NB4 (cell line): Measurements from ENCODE around the gene ZYX.

ENCODE experiments used
- DNase-seq: peaks from one replicate; pipeline ENCODE4 v3.0.0; 2010; ENCODE audit warnings: low read depth
- H3K4me3 ChIP-seq: one replicate; pipeline ENCODE4 v1.5.1; 2011; ENCODE audit warnings: mild to moderate bottlenecking, low read depth, low read length, moderate library complexity
- MYC ChIP-seq: IDR thresholded peaks from 2 replicates; pipeline ENCODE4 v1.6.1; 2011; ENCODE audit warnings: low read depth, low read length
- POLR2A ChIP-seq: IDR thresholded peaks from 2 replicates; pipeline ENCODE4 v1.6.1; 2011; ENCODE audit warnings: mild to moderate bottlenecking; ENCODE audit not compliant: insufficient read length; ENCODE audit errors: extremely low read depth
- TF ChIP-seq, protein P1 (sequence below): IDR thresholded peaks from 2 replicates; pipeline ENCODE4 v1.6.1; 2011; ENCODE audit warnings: low read depth, low read length
- TF ChIP-seq, protein P2 (sequence below): IDR thresholded peaks from one replicate; pipeline ENCODE4 v1.5.1; 2012; ENCODE audit warnings: low read depth, low read length

Gene ZYX

GRCh38 chr7:143396182-143396581, 15.0 kb downstream of the ZYX start:
- no peak for DNase-seq
- no peak overlapping the region for H3K4me3 ChIP-seq
- TF ChIP-seq, protein P1, sequence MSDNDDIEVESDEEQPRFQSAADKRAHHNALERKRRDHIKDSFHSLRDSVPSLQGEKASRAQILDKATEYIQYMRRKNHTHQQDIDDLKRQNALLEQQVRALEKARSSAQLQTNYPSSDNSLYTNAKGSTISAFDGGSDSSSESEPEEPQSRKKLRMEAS: no peak
- TF ChIP-seq MYC: no peak
- TF ChIP-seq, protein P2, sequence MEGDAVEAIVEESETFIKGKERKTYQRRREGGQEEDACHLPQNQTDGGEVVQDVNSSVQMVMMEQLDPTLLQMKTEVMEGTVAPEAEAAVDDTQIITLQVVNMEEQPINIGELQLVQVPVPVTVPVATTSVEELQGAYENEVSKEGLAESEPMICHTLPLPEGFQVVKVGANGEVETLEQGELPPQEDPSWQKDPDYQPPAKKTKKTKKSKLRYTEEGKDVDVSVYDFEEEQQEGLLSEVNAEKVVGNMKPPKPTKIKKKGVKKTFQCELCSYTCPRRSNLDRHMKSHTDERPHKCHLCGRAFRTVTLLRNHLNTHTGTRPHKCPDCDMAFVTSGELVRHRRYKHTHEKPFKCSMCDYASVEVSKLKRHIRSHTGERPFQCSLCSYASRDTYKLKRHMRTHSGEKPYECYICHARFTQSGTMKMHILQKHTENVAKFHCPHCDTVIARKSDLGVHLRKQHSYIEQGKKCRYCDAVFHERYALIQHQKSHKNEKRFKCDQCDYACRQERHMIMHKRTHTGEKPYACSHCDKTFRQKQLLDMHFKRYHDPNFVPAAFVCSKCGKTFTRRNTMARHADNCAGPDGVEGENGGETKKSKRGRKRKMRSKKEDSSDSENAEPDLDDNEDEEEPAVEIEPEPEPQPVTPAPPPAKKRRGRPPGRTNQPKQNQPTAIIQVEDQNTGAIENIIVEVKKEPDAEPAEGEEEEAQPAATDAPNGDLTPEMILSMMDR: no peak
- no peak for TF ChIP-seq POLR2A

- no peak for DNase-seq
- no peak overlapping the region for H3K4me3 ChIP-seq
- TF ChIP-seq, protein P1: no peak
- TF ChIP-seq POLR2A (no peak), MYC (no peak)
- TF ChIP-seq, protein P2: no peak
These were observed 15.7 kb downstream of the ZYX start for GRCh38 chr7:143396625-143397556.

DNA sequence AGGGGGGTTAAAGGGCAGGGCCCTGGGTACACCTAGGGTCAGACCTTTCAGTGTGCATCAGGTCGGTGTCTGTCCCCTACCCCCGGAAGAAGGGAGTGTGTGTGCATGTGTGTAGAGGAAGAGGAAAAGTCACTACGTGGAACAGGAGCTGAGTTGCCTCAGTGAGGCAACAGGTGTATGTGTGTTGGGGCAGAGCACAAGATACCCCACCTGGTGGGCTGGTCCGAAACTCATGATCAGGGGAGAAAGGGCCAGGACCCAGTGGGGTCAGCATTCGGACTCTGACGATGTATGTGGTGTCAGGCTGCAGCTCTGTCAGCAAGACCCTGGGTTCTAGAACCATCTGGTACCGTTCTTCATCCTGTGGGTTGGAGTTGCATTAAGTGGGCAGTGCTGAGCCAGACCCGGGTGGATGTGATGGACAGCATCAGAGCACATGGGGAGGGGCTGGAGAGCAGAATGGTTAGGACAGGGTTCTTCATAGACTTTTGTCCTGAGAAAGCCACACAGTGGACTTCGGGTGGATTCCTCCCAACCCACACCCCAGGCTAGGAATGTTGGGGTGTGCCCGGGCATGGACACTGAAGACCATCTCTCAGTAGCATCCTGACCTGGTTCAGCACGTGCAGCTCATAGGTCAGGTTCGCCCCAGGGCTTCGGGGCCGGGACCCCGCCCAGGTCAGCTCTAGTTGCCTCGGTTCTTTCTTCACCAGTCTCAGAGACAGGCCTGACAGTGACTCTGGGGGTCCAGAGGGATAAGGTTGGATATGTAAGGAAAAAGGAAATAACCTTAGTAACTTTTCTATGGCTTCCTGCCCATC, 16.8 kb downstream of the ZYX start:
- TF ChIP-seq, protein P2: no peak
- no peak for TF ChIP-seq MYC
- TF ChIP-seq POLR2A: no peak
- TF ChIP-seq, protein P1: no peak
- no peak for DNase-seq
- H3K4me3 ChIP-seq: no peak overlapping the region

- no peak overlapping the region for H3K4me3 ChIP-seq
- DNase-seq: no peak
- TF ChIP-seq, protein P2: no peak
- no peak for TF ChIP-seq POLR2A
- no peak for TF ChIP-seq MYC
- TF ChIP-seq, protein P1: no peak
These were observed 17.5 kb downstream of the ZYX start for GRCh38 chr7:143398616-143399015.

DNA sequence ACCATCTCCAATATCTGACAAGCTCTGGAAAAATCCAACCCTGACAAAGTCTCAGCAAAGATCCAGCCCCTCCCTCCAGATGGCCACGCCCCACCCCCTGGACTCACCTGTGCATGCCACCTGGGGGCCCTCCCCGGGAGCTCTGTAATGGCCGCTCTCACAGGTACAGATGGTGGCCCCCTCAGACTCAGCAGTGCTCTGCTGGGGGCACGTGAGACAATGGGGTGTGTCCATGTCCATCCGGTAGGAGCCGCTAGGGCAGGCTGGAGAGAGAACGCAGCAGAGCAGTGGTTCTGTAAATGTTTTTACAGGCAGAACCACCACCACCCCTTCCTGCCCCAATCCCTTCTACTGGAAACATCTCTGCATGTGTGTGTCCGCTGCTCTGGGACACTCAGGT, 18.0 kb downstream of the ZYX start:
- no peak for DNase-seq
- TF ChIP-seq MYC: no peak
- TF ChIP-seq, protein P1: no peak
- TF ChIP-seq, protein P2: no peak
- no peak for TF ChIP-seq POLR2A
- no peak overlapping the region for H3K4me3 ChIP-seq
